ENCODE data around the gene OR4B1.

DNA sequence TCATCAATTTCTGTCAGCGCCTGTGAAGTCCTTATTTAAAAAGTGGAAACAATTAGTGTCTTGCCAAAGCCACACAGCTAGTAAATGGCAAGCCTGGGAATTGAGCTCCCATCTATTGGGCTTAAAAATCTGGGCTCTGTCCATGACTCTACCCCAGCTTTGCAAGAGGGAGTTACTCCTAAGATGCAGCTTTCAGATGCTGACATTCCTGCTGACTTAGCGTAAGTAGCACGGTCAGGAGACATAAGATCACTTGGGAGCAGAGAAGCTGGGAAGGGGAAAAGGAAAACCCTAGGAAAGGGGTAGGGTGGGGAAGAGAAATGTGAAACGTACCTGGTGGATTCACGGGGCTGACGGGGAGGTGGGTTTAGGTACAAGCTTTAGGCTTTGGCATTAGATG is 36.0 kb upstream of the OR4B1 start:
- TF ChIP-seq, protein P1, sequence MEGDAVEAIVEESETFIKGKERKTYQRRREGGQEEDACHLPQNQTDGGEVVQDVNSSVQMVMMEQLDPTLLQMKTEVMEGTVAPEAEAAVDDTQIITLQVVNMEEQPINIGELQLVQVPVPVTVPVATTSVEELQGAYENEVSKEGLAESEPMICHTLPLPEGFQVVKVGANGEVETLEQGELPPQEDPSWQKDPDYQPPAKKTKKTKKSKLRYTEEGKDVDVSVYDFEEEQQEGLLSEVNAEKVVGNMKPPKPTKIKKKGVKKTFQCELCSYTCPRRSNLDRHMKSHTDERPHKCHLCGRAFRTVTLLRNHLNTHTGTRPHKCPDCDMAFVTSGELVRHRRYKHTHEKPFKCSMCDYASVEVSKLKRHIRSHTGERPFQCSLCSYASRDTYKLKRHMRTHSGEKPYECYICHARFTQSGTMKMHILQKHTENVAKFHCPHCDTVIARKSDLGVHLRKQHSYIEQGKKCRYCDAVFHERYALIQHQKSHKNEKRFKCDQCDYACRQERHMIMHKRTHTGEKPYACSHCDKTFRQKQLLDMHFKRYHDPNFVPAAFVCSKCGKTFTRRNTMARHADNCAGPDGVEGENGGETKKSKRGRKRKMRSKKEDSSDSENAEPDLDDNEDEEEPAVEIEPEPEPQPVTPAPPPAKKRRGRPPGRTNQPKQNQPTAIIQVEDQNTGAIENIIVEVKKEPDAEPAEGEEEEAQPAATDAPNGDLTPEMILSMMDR (IDR thresholded peaks at IDR 0.05), result no peak
- TF ChIP-seq POLR2A (IDR thresholded peaks at IDR 0.05), result no peak

Measured in ovary (tissue), 3 donors.